Gastroesophageal sphincter (tissue), 3 donors: ENCODE measurements around the gene ACOX3.

Source experiments
- EP300 ChIP-seq: sonication (generic); formaldehyde crosslinking; IDR thresholded peaks from one replicate; pipeline ENCODE4 v1.6.1; 2017; ENCODE audit warnings: antibody characterized with exemption, mild to moderate bottlenecking
- TF ChIP-seq, protein P1 (sequence below), 4 experiments: fragments of 200-600 bp in 2 of 4; fragments of 450-650 bp in 2 of 4; sonication (generic) in 1 of 4; IDR thresholded peaks; one replicate each; pipeline ENCODE4 v1.5.1; 2017 to 2019; ENCODE audit warnings: antibody characterized with exemption in 4 of 4, mild to moderate bottlenecking in 2 of 4, moderate library complexity in 2 of 4

DNA sequence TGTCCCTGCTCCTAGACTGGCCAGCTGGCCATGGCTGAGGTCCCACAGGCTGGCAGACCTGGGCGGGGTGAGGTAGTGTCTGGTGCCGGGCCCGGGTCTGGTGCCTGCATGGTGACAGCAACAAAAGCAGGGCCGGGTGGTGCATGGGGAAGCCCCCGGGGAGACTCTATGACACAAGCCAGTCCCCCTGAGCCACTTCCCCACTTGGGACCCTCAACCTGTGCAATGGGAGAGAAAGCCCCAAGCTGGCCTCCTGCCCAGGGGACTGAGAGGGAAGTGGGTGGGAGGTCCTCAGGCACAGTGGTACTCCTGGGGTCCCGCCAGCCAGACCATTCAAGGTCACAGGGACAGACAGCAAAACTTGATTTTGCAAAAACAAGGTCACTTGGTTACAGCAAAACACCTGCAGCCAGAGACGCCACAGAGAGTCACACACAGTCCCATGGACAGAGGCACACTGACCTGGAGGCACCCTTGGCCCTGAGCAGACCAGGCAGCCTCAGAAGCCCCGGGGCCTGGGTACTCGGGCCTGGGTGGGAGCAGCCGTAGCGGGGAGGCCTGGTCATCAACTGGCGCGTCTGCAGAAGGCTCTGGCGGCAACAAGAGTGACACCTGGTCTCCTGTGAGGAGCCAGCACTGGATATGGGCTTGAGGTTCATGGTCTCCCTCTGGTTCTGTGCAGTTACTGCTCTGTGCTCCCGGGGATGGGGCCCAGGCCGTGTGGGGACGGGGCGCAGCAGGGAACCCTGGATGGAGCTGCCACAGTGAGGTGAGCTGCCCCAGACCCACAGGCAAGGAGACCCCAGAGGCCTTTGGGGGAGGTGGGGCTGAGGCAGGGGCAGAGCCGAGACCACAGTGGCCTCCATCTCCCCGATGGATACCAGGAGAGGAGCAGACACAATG lies 110.4 kb downstream of the ACOX3 start:
- TF ChIP-seq, protein P1, sequence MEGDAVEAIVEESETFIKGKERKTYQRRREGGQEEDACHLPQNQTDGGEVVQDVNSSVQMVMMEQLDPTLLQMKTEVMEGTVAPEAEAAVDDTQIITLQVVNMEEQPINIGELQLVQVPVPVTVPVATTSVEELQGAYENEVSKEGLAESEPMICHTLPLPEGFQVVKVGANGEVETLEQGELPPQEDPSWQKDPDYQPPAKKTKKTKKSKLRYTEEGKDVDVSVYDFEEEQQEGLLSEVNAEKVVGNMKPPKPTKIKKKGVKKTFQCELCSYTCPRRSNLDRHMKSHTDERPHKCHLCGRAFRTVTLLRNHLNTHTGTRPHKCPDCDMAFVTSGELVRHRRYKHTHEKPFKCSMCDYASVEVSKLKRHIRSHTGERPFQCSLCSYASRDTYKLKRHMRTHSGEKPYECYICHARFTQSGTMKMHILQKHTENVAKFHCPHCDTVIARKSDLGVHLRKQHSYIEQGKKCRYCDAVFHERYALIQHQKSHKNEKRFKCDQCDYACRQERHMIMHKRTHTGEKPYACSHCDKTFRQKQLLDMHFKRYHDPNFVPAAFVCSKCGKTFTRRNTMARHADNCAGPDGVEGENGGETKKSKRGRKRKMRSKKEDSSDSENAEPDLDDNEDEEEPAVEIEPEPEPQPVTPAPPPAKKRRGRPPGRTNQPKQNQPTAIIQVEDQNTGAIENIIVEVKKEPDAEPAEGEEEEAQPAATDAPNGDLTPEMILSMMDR (IDR thresholded peaks at IDR 0.05), result no peak
- TF ChIP-seq EP300, result no peak
